Mesothelial cell of epicardium (in vitro differentiated cells): ENCODE measurements around the gene ATP2A2. TPM values are rescaled to one million over a fixed set of nuclear protein-coding genes. Genes with fewer than 3 reads are reported as not detected.
A peak's percentile ranks its signal among the peaks of the same experiment; 100 is the strongest.

Experiments used
- DNase-seq, 2 experiments: peaks; one replicate each; pipeline ENCODE4 v3.0.0; 2021; ENCODE audit warnings: low spot score in 2 of 2; ENCODE audit not compliant: unreplicated experiment in 2 of 2
- H3K27ac Mint-ChIP-seq: 2 replicates; pipeline ENCODE4 v1.8.0; 2021; ENCODE audit warnings: mixed read lengths
- H3K27me3 Mint-ChIP-seq: 2 replicates; pipeline ENCODE4 v1.8.0; 2021; ENCODE audit warnings: low read depth, mixed read lengths
- H3K36me3 Mint-ChIP-seq: 2 replicates; pipeline ENCODE4 v1.8.0; 2021; ENCODE audit warnings: mixed read lengths
- H3K4me1 Mint-ChIP-seq: 2 replicates; pipeline ENCODE4 v1.8.0; 2021; ENCODE audit warnings: mixed read lengths
- H3K4me3 Mint-ChIP-seq: 2 replicates; pipeline ENCODE4 v1.8.0; 2021; ENCODE audit warnings: mild to moderate bottlenecking, moderate library complexity, mixed read lengths
- H3K9me3 Mint-ChIP-seq: 2 replicates; pipeline ENCODE4 v1.8.0; 2021; ENCODE audit warnings: mixed read lengths
- CTCF ChIP-seq: fragments of 200-600 bp; sonication (generic); IDR thresholded peaks from one replicate; pipeline ENCODE4 v1.5.0; 2021; ENCODE audit warnings: antibody characterized with exemption; ENCODE audit not compliant: unreplicated experiment
- total RNA-seq: library from RNA; stranded (reverse); gene quantifications from 3 replicates; pipeline ENCODE4 v1.2.1, GENCODE V29; 2021

ATP2A2 gene
- total RNA-seq, 1 donor from 2014 or later = 186 TPM

GRCh38 chr12:110369992-110370391 lies 88.9 kb downstream of the ATP2A2 start:
- H3K9me3 Mint-ChIP-seq = no peaks in the 10 kb centered on the region
- peaks cover 9% of the 10 kb centered on the region for H3K36me3 Mint-ChIP-seq
- DNase-seq = no peak
- H3K27ac Mint-ChIP-seq = no peak overlapping the region
- H3K4me1 Mint-ChIP-seq = peaks cover 7% of the 10 kb centered on the region
- no peak for TF ChIP-seq CTCF
- H3K4me3 Mint-ChIP-seq = no peak overlapping the region
- no peaks in the 10 kb centered on the region for H3K27me3 Mint-ChIP-seq

- TF ChIP-seq CTCF = no peak
- Mint-ChIP-seq H3K36me3 (peaks cover 14% of the 10 kb centered on the region), H3K27me3 (no peaks in the 10 kb centered on the region), H3K4me1 (peaks cover 7% of the 10 kb centered on the region), H3K9me3 (no peaks in the 10 kb centered on the region), H3K27ac (no peak overlapping the region), H3K4me3 (no peak overlapping the region)
- no peak for DNase-seq
Observed at GRCh38 chr12:110370732-110371231, 89.7 kb downstream of the ATP2A2 start.

GRCh38 chr12:110371408-110372055 lies 90.5 kb downstream of the ATP2A2 start:
- no peak overlapping the region for H3K4me3 Mint-ChIP-seq
- peaks cover 18% of the 10 kb centered on the region for H3K36me3 Mint-ChIP-seq
- H3K9me3 Mint-ChIP-seq = no peaks in the 10 kb centered on the region

GRCh38 chr12:110372056-110372425 lies 91.0 kb downstream of the ATP2A2 start:
- Mint-ChIP-seq H3K4me3 (no peak overlapping the region), H3K36me3 (peaks cover 18% of the 10 kb centered on the region), H3K9me3 (no peaks in the 10 kb centered on the region), H3K4me1 (peaks cover 3% of the 10 kb centered on the region), H3K27ac (no peak overlapping the region), H3K27me3 (no peaks in the 10 kb centered on the region)
- no peak for DNase-seq
- no peak for TF ChIP-seq CTCF

More at GRCh38 chr12:110371408-110372055, 90.5 kb downstream of the ATP2A2 start:
- no peak for TF ChIP-seq CTCF
- no peaks in the 10 kb centered on the region for H3K27me3 Mint-ChIP-seq
- peaks cover 7% of the 10 kb centered on the region for H3K4me1 Mint-ChIP-seq
- no peak for DNase-seq
- no peak overlapping the region for H3K27ac Mint-ChIP-seq

GRCh38 chr12:110373025-110373424 lies 92.0 kb downstream of the ATP2A2 start:
- H3K4me3 Mint-ChIP-seq = no peak overlapping the region
- H3K27ac Mint-ChIP-seq = peak overlapping the region; percentile 12
- no peak for DNase-seq
- no peaks in the 10 kb centered on the region for H3K9me3 Mint-ChIP-seq
- peaks cover 25% of the 10 kb centered on the region for H3K36me3 Mint-ChIP-seq
- H3K27me3 Mint-ChIP-seq = no peaks in the 10 kb centered on the region
- no peak for TF ChIP-seq CTCF
- H3K4me1 Mint-ChIP-seq = no peaks in the 10 kb centered on the region
